ENCODE measurements around the gene SDC3. TPM values are rescaled to one million over a fixed set of nuclear protein-coding genes. Genes with fewer than 3 reads are reported as not detected.

The SDC3 gene
- total and polyA plus RNA-seq, 4 experiments from 2014 or later: 0.29 to 0.64 TPM; not detected in 2

DNA sequence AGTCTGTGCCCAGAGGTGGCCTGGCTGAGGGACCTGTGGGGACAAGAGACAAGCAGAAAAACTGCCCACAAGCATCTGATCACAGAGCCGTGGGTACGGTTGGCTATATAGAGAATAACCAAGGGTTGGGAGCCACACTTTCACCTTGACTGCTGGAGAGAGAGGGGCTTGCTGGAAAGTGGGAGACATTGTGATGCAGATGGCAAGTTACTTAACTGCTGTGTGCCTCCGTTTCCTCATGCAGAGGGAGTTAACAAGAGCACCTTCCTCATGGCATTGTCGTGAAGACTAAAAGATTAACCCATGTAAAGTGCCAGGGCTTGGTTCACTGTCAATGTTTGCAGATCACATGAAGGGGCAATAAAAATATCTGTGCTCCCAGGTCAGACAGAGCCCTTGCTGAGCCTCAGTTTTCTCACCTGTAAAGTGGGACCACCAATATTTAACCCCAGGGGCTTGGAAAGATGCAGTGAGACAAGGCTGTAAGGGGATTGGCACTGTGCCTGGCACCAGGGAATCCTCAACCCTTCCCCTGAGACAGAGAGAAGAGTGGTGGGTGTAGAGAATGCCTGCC, 52.8 kb downstream of the SDC3 start:
- Mint-ChIP-seq H3K36me3 (no peaks in the 10 kb centered on the region), H3K9me3 (no peaks in the 10 kb centered on the region), H3K4me3 (no peak overlapping the region), H3K4me1 (peaks cover 0 to 8% (median 3%) of the 10 kb centered on the region in 4 donors), H3K27ac (no peak overlapping the region), H3K27me3 (peaks cover 3 to 11% of the 10 kb centered on the region in 2 donors)
- no peaks in the 10 kb centered on the region for H3K27me3 ChIP-seq (ENCODE audit: insufficient read depth, low read length)
- no peak overlapping the region for H3K4me3 ChIP-seq (ENCODE audit: low read length in 2 of 2)
- intact Hi-C loops (cut with micrococcal nuclease): no loop called here
- no peaks in the 10 kb centered on the region for H3K9me3 ChIP-seq (ENCODE audit: control insufficient read depth in 1 of 2, low read length in 2 of 2)
- no peak overlapping the region for H3K27ac ChIP-seq (ENCODE audit: low read depth, low read length)
- no peak for DNase-seq
- peaks cover 6% of the 10 kb centered on the region for H3K4me1 ChIP-seq (ENCODE audit: insufficient read depth, low read length)
- POLR2A ChIA-PET (ENCODE audit: partially characterized antibody): no interaction called here
- CTCF ChIA-PET (ENCODE audit: partially characterized antibody): interaction anchor here (3.8 kb wide), 1 partner anchor 54 kb away, joined by 15 read pairs; no protein-coding TSS in a partner anchor
- H3K36me3 ChIP-seq (ENCODE audit: insufficient read depth, low read length): no peaks in the 10 kb centered on the region

GRCh38 chr1:30853350-30853749, 55.2 kb downstream of the SDC3 start:
- Mint-ChIP-seq H3K36me3 (no peaks in the 10 kb centered on the region), H3K9me3 (peaks cover 0 to 3% (median 0%) of the 10 kb centered on the region in 8 donors), H3K4me1 (peaks cover 0 to 8% (median 3%) of the 10 kb centered on the region in 4 donors), H3K27ac (no peak overlapping the region), H3K4me3 (no peak overlapping the region), H3K27me3 (peaks cover 8 to 11% of the 10 kb centered on the region in 2 donors)
- no peak overlapping the region for H3K27ac ChIP-seq (ENCODE audit: low read depth, low read length)
- no peaks in the 10 kb centered on the region for H3K9me3 ChIP-seq (ENCODE audit: control insufficient read depth in 1 of 2, low read length in 2 of 2)
- intact Hi-C loops (cut with micrococcal nuclease): no loop called here
- CTCF ChIA-PET (ENCODE audit: partially characterized antibody): no interaction called here
- H3K4me3 ChIP-seq (ENCODE audit: low read length in 2 of 2): no peak overlapping the region
- H3K27me3 ChIP-seq (ENCODE audit: insufficient read depth, low read length): no peaks in the 10 kb centered on the region
- H3K4me1 ChIP-seq (ENCODE audit: insufficient read depth, low read length): peaks cover 6% of the 10 kb centered on the region
- H3K36me3 ChIP-seq (ENCODE audit: insufficient read depth, low read length): no peaks in the 10 kb centered on the region
- DNase-seq: no peak
- POLR2A ChIA-PET (ENCODE audit: partially characterized antibody): no interaction called here

DNA sequence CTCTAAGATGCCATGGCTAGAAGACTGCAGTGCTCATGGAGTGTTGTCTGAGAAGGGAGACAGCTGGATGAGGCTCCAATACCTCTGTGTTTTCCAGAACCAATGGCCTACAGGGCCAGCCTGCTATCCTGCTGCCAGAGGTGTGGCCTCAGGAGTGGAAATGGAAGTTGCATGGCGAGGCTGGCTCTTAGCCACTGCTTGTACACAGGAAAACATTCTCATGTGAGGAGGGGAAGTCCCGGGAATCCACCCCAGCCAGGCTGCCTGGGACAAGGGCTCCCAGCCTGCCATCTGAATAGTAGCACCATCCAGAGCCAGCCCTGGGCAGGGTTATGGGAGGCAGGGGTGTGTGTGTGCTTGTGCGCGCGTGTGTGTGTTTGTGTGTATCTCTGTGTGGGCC, 56.5 kb downstream of the SDC3 start:
- no peak overlapping the region for H3K4me3 Mint-ChIP-seq
- CTCF ChIA-PET (ENCODE audit: partially characterized antibody): no interaction called here
- peaks cover 11 to 14% of the 10 kb centered on the region in 2 donors for H3K27me3 Mint-ChIP-seq

GRCh38 chr1:30851286-30851685, 57.3 kb downstream of the SDC3 start:
- peaks cover 6% of the 10 kb centered on the region for H3K4me1 ChIP-seq (ENCODE audit: insufficient read depth, low read length)
- H3K4me3 Mint-ChIP-seq: no peak overlapping the region
- ChIA-PET CTCF (ENCODE audit: partially characterized antibody) (no interaction called here), POLR2A (ENCODE audit: partially characterized antibody) (no interaction called here)
- H3K4me3 ChIP-seq (ENCODE audit: low read length in 2 of 2): no peak overlapping the region
- no peak overlapping the region for H3K27ac Mint-ChIP-seq
- H3K9me3 ChIP-seq (ENCODE audit: control insufficient read depth in 1 of 2, low read length in 2 of 2): no peaks in the 10 kb centered on the region
- intact Hi-C loops (cut with micrococcal nuclease): no loop called here
- no peak overlapping the region for H3K27ac ChIP-seq (ENCODE audit: low read depth, low read length)
- peaks cover 6% of the 10 kb centered on the region for H3K27me3 ChIP-seq (ENCODE audit: insufficient read depth, low read length)
- H3K36me3 ChIP-seq (ENCODE audit: insufficient read depth, low read length): no peaks in the 10 kb centered on the region
- peaks cover 0 to 4% (median 0%) of the 10 kb centered on the region in 8 donors for H3K9me3 Mint-ChIP-seq
- peaks cover 11 to 12% of the 10 kb centered on the region in 2 donors for H3K27me3 Mint-ChIP-seq
- H3K36me3 Mint-ChIP-seq: no peaks in the 10 kb centered on the region
- peaks cover 0 to 8% (median 3%) of the 10 kb centered on the region in 4 donors for H3K4me1 Mint-ChIP-seq
- DNase-seq: no peak

More for the DNA sequence above, 56.5 kb downstream of the SDC3 start:
- Mint-ChIP-seq H3K4me1 (peaks cover 0 to 8% (median 3%) of the 10 kb centered on the region in 4 donors), H3K36me3 (no peaks in the 10 kb centered on the region), H3K9me3 (peaks cover 0 to 3% (median 0%) of the 10 kb centered on the region in 8 donors), H3K27ac (no peak overlapping the region)
- no peak for DNase-seq
- no peaks in the 10 kb centered on the region for H3K9me3 ChIP-seq (ENCODE audit: control insufficient read depth in 1 of 2, low read length in 2 of 2)
- H3K27ac ChIP-seq (ENCODE audit: low read depth, low read length): no peak overlapping the region
- no peaks in the 10 kb centered on the region for H3K36me3 ChIP-seq (ENCODE audit: insufficient read depth, low read length)
- no peak overlapping the region for H3K4me3 ChIP-seq (ENCODE audit: low read length in 2 of 2)
- POLR2A ChIA-PET (ENCODE audit: partially characterized antibody): no interaction called here
- peaks cover 6% of the 10 kb centered on the region for H3K4me1 ChIP-seq (ENCODE audit: insufficient read depth, low read length)
- intact Hi-C loops (cut with micrococcal nuclease): no loop called here
- H3K27me3 ChIP-seq (ENCODE audit: insufficient read depth, low read length): no peaks in the 10 kb centered on the region

DNA sequence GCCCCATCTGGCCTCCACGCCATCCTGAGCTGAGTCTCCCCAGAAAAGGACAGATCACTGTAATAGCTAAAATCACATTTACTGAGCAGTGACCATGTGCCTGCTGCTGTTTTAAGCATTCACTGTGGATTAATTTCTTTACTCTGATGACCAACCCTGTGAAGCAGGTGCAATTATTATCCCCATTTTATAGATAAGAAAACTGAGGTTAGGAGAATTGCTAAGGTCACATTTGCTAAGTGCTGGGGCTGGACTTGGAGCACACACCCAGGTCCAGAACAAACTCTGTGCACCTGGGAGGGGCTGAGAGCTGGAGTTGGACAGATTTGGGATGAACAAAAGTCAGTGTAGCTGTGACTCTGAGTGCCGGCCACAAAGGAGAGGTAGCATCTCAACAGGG, 58.0 kb downstream of the SDC3 start:
- no peak overlapping the region for H3K4me3 Mint-ChIP-seq
- H3K9me3 ChIP-seq (ENCODE audit: control insufficient read depth in 1 of 2, low read length in 2 of 2): no peaks in the 10 kb centered on the region
- POLR2A ChIA-PET (ENCODE audit: partially characterized antibody): no interaction called here
- H3K36me3 ChIP-seq (ENCODE audit: insufficient read depth, low read length): no peaks in the 10 kb centered on the region
- H3K27ac Mint-ChIP-seq: no peak overlapping the region
- CTCF ChIA-PET (ENCODE audit: partially characterized antibody): no interaction called here
- H3K27me3 ChIP-seq (ENCODE audit: insufficient read depth, low read length): peaks cover 13% of the 10 kb centered on the region
- no peak overlapping the region for H3K27ac ChIP-seq (ENCODE audit: low read depth, low read length)
- intact Hi-C loops (cut with micrococcal nuclease): no loop called here
- H3K9me3 Mint-ChIP-seq: peaks cover 0 to 4% (median 0%) of the 10 kb centered on the region in 8 donors
- H3K27me3 Mint-ChIP-seq: peaks cover 16 to 18% of the 10 kb centered on the region in 2 donors
- DNase-seq: no peak
- H3K4me3 ChIP-seq (ENCODE audit: low read length in 2 of 2): no peak overlapping the region
- H3K36me3 Mint-ChIP-seq: no peaks in the 10 kb centered on the region
- H3K4me1 ChIP-seq (ENCODE audit: insufficient read depth, low read length): peaks cover 6% of the 10 kb centered on the region
- peaks cover 0 to 8% (median 3%) of the 10 kb centered on the region in 4 donors for H3K4me1 Mint-ChIP-seq

DNA sequence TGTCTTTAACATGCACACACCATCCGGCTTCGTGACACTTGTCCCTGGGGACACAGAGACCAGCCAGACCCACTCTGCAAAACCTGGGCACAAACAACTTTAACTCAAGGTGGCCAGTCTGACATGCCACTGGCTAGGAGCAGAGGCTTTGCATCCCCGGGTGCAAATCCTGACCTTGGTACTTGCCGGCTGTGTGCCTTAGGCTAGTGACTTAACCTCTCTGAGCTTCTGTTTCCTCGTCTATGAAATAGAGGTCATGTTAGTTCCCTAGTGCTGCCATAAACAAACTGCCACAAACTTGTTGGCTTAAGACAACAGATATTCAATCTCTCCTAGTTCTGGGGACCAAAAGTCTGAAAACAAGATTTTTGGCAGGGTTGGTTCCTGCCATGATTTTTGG, 60.4 kb downstream of the SDC3 start:
- CTCF ChIA-PET (ENCODE audit: partially characterized antibody): no interaction called here
- POLR2A ChIA-PET (ENCODE audit: partially characterized antibody): no interaction called here
- DNase-seq: no peak
- Histone ChIP-seq H3K36me3 (ENCODE audit: insufficient read depth, low read length) (no peaks in the 10 kb centered on the region), H3K27me3 (ENCODE audit: insufficient read depth, low read length) (peaks cover 17% of the 10 kb centered on the region), H3K27ac (ENCODE audit: low read depth, low read length) (no peak overlapping the region), H3K4me1 (ENCODE audit: insufficient read depth, low read length) (no peaks in the 10 kb centered on the region), H3K9me3 (ENCODE audit: control insufficient read depth in 1 of 2, low read length in 2 of 2) (no peaks in the 10 kb centered on the region), H3K4me3 (ENCODE audit: low read length in 2 of 2) (no peak overlapping the region)
- H3K27ac Mint-ChIP-seq: no peak overlapping the region
- no peaks in the 10 kb centered on the region for H3K36me3 Mint-ChIP-seq
- H3K4me3 Mint-ChIP-seq: no peak overlapping the region
- intact Hi-C loops (cut with micrococcal nuclease): no loop called here
- peaks cover 0 to 4% (median 0%) of the 10 kb centered on the region in 8 donors for H3K9me3 Mint-ChIP-seq
- peaks cover 24 to 33% of the 10 kb centered on the region in 2 donors for H3K27me3 Mint-ChIP-seq
- H3K4me1 Mint-ChIP-seq: no peaks in the 10 kb centered on the region

- Histone ChIP-seq H3K27me3 (ENCODE audit: insufficient read depth, low read length) (peaks cover 21% of the 10 kb centered on the region), H3K4me1 (ENCODE audit: insufficient read depth, low read length) (no peaks in the 10 kb centered on the region), H3K4me3 (ENCODE audit: low read length in 2 of 2) (no peak overlapping the region), H3K9me3 (ENCODE audit: control insufficient read depth in 1 of 2, low read length in 2 of 2) (no peaks in the 10 kb centered on the region), H3K27ac (ENCODE audit: low read depth, low read length) (no peak overlapping the region), H3K36me3 (ENCODE audit: insufficient read depth, low read length) (no peaks in the 10 kb centered on the region)
- H3K9me3 Mint-ChIP-seq: peaks cover 0 to 4% (median 0%) of the 10 kb centered on the region in 8 donors
- intact Hi-C loops (cut with micrococcal nuclease): no loop called here
- ChIA-PET CTCF (ENCODE audit: partially characterized antibody) (no interaction called here), POLR2A (ENCODE audit: partially characterized antibody) (no interaction called here)
- no peak for DNase-seq
- peak overlapping the region in 1 of 7 donors; percentile 16 for H3K27ac Mint-ChIP-seq
- peaks cover 27 to 39% of the 10 kb centered on the region in 2 donors for H3K27me3 Mint-ChIP-seq
- no peak overlapping the region for H3K4me3 Mint-ChIP-seq
- H3K4me1 Mint-ChIP-seq: no peaks in the 10 kb centered on the region
- H3K36me3 Mint-ChIP-seq: no peaks in the 10 kb centered on the region
These were observed 61.1 kb downstream of the SDC3 start for GRCh38 chr1:30847358-30847972.
